Measurements from ENCODE around the gene SPSB1. TPM values are rescaled to one million over a fixed set of nuclear protein-coding genes. Genes with fewer than 3 reads are reported as not detected.

Gene SPSB1
- polyA plus RNA-seq, 1 donor from 2014 or later, result 1.4 TPM

- no peak overlapping the region for H3K27ac ChIP-seq (ENCODE audit: low read length)
- no peaks in the 10 kb centered on the region for H3K27me3 ChIP-seq (ENCODE audit: insufficient read depth, low read depth, low read length)
- no peaks in the 10 kb centered on the region for H3F3A ChIP-seq (ENCODE audit: insufficient read depth, low read length, poor library complexity, severe bottlenecking)
- no peaks in the 10 kb centered on the region for H3K79me2 ChIP-seq (replicated peaks; ENCODE audit: insufficient read depth, low read length)
- no peak overlapping the region for H3K4me3 ChIP-seq (ENCODE audit: low read length)
- no peaks in the 10 kb centered on the region for H3K9me3 ChIP-seq (ENCODE audit: low read length)
- no peaks in the 10 kb centered on the region for H4K20me1 ChIP-seq (ENCODE audit: insufficient read depth)
- no peaks in the 10 kb centered on the region for H3K9me2 ChIP-seq (ENCODE audit: insufficient read depth, low read length)
- no peak overlapping the region for H3K9ac ChIP-seq (ENCODE audit: low read length)
- TF ChIP-seq EZH2 (IDR thresholded peaks at IDR 0.05; ENCODE audit: borderline replicate concordance, insufficient read depth, low read length, poor library complexity, severe bottlenecking), result no peak
- no peak for TF ChIP-seq EP300 (conservative IDR thresholded peaks at IDR 0.05; ENCODE audit: poor library complexity, severe bottlenecking)
- TF ChIP-seq TAF1 (IDR thresholded peaks at IDR 0.05; ENCODE audit: low read depth), result no peak
- no peak for TF ChIP-seq MXI1 (conservative IDR thresholded peaks at IDR 0.05; ENCODE audit: poor library complexity, severe bottlenecking)
- no peak for TF ChIP-seq POLR2AphosphoS5 (IDR thresholded peaks at IDR 0.05)
- TF ChIP-seq SMC3 (conservative IDR thresholded peaks at IDR 0.05; ENCODE audit: poor library complexity), result no peak
- TF ChIP-seq, protein P1, sequence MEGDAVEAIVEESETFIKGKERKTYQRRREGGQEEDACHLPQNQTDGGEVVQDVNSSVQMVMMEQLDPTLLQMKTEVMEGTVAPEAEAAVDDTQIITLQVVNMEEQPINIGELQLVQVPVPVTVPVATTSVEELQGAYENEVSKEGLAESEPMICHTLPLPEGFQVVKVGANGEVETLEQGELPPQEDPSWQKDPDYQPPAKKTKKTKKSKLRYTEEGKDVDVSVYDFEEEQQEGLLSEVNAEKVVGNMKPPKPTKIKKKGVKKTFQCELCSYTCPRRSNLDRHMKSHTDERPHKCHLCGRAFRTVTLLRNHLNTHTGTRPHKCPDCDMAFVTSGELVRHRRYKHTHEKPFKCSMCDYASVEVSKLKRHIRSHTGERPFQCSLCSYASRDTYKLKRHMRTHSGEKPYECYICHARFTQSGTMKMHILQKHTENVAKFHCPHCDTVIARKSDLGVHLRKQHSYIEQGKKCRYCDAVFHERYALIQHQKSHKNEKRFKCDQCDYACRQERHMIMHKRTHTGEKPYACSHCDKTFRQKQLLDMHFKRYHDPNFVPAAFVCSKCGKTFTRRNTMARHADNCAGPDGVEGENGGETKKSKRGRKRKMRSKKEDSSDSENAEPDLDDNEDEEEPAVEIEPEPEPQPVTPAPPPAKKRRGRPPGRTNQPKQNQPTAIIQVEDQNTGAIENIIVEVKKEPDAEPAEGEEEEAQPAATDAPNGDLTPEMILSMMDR (IDR thresholded peaks at IDR 0.05; ENCODE audit: poor library complexity, severe bottlenecking), result no peak
- no peak for TF ChIP-seq RAD21 (conservative IDR thresholded peaks at IDR 0.05)
- TF ChIP-seq REST (IDR thresholded peaks at IDR 0.05; ENCODE audit: borderline replicate concordance), result no peak
- H2AFZ ChIP-seq (ENCODE audit: low read depth, low read length), result no peak overlapping the region
- no peaks in the 10 kb centered on the region for H3K36me3 ChIP-seq (ENCODE audit: insufficient read depth, low read length)
- H3K4me2 ChIP-seq (ENCODE audit: low read length), result no peak overlapping the region
These were observed 27.3 kb downstream of the SPSB1 start for GRCh38 chr1:9319789-9320519.

DNA sequence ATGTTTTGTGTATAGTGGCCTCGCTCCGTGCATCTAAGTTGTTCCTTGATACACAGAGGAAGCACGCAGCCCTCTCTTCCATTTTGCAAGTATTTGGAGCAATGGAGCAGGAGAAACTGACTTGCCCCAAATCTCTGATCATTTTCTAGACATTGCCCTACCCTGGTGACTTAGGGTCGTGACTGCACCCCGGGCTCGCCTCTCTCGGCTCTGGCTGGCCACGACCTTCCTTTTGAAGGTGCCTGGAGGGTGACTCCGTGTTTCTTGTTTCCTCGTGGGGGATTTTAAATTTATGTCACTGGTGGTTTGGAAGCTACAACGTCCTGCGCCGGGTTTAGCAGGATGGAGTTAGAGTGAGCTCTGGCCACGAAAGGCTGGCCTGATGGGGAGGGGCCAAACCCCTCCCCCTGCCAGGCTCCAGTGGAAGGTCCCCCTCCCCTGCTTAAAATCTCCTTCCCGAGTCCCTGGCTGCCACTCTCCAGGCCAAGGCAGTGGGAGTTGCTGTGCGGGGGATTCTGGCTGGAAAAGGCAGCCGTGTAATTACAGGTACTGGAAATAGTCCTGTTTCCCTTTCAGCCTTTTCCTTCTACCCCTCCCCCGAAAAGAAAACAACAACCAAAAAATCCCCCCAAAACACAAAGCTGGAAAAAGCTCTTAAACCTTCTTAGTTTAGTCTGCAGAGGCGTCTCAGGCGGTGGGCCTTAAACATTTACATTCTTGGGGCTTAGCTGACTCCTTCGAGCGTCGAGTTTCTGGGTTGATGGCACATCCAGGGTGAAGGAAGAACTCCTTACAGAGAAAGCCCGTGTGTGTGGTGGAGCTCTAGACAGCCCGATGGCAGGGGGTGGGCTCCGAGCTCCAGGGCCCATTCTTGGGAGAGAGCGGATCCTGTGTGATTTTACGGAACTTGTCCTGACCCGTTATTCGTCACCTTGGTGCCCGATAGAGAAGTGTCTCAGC is 28.1 kb downstream of the SPSB1 start:
- Histone ChIP-seq H4K20me1 (ENCODE audit: insufficient read depth) (no peaks in the 10 kb centered on the region), H3K9me3 (ENCODE audit: low read length) (no peaks in the 10 kb centered on the region), H3K27me3 (ENCODE audit: insufficient read depth, low read depth, low read length) (no peaks in the 10 kb centered on the region), H3K36me3 (ENCODE audit: insufficient read depth, low read length) (no peaks in the 10 kb centered on the region), H3K4me2 (ENCODE audit: low read length) (no peak overlapping the region), H3K27ac (ENCODE audit: low read length) (no peak overlapping the region), H3F3A (ENCODE audit: insufficient read depth, low read length, poor library complexity, severe bottlenecking) (no peaks in the 10 kb centered on the region), H3K9ac (ENCODE audit: low read length) (no peak overlapping the region), H2AFZ (ENCODE audit: low read depth, low read length) (no peak overlapping the region), H3K9me2 (ENCODE audit: insufficient read depth, low read length) (no peaks in the 10 kb centered on the region), H3K4me3 (ENCODE audit: low read length) (no peak overlapping the region), H3K79me2 (replicated peaks; ENCODE audit: insufficient read depth, low read length) (no peaks in the 10 kb centered on the region)
- TF ChIP-seq SMC3 (conservative IDR thresholded peaks at IDR 0.05; ENCODE audit: poor library complexity) (no peak), MXI1 (conservative IDR thresholded peaks at IDR 0.05; ENCODE audit: poor library complexity, severe bottlenecking) (no peak), POLR2AphosphoS5 (IDR thresholded peaks at IDR 0.05) (no peak), REST (IDR thresholded peaks at IDR 0.05; ENCODE audit: borderline replicate concordance) (no peak), EZH2 (IDR thresholded peaks at IDR 0.05; ENCODE audit: borderline replicate concordance, insufficient read depth, low read length, poor library complexity, severe bottlenecking) (no peak), EP300 (conservative IDR thresholded peaks at IDR 0.05; ENCODE audit: poor library complexity, severe bottlenecking) (no peak), RAD21 (conservative IDR thresholded peaks at IDR 0.05) (no peak), TAF1 (IDR thresholded peaks at IDR 0.05; ENCODE audit: low read depth) (no peak)
- TF ChIP-seq, protein P1 (IDR thresholded peaks at IDR 0.05; ENCODE audit: poor library complexity, severe bottlenecking), result no peak

All from neural cell (in vitro differentiated cells).